ENCODE data around the gene YBX2. TPM values are rescaled to one million over a fixed set of nuclear protein-coding genes. Genes with fewer than 3 reads are reported as not detected.

The YBX2 gene
- total RNA-seq, 5 donors from 2014 or later (not counting 1 experiment from before 2014, with no cell fraction given), result 0.20 to 0.57 (median 0.45) TPM; not detected in 1

DNA sequence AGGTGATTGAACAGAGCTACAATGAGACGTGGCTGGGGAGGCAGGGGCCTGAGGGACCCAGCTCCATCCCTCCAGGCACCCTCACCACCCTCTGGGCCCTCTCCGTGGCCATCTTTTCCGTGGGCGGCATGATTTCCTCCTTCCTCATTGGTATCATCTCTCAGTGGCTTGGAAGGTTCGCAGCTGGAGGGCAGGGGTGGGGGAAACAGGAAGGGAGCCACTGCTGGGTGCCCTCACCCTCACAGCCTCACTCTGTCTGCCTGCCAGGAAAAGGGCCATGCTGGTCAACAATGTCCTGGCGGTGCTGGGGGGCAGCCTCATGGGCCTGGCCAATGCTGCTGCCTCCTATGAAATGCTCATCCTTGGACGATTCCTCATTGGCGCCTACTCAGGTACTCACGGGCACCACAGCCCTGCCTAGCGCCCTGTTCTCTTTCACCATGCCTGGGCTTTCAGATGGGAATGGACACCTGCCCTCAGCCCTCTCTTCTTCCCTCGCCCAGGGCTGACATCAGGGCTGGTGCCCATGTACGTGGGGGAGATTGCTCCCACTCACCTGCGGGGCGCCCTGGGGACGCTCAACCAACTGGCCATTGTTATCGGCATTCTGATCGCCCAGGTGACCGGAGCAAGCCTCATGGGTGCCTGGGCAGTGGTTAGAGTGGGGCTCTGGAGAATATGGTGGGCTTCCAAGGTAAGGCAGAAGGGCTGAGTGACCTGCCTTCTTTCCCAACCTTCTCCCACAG is 10.8 kb downstream of the YBX2 start:
- ChIA-PET CTCF (interaction anchor here in 1 of 2 donors (0.5 kb wide), 1 partner anchor 808 kb away, joined by 3 read pairs; no protein-coding TSS in a partner anchor), POLR2A (no interaction called here)
- Mint-ChIP-seq H3K4me3 (peak overlapping the region in 1 of 3 donors; percentile 77), H3K27ac (no peak overlapping the region), H3K36me3 (no peaks in the 10 kb centered on the region), H3K9me3 (no peaks in the 10 kb centered on the region), H3K4me1 (peaks cover 16 to 34% (median 26%) of the 10 kb centered on the region in 3 donors), H3K27me3 (peaks cover 19 to 45% of the 10 kb centered on the region in 2 donors)
- Histone ChIP-seq H3K4me1 (ENCODE audit: control insufficient read depth in 1 of 2, extremely low read depth in 1 of 2, insufficient read depth in 2 of 2, low read length in 2 of 2) (peaks cover 6 to 26% of the 10 kb centered on the region in 2 experiments), H3K27me3 (replicated peaks in 1 of 2; ENCODE audit: control insufficient read depth in 2 of 2, extremely low read depth in 1 of 2, insufficient read depth in 2 of 2, low read length in 1 of 2) (peaks cover 0 to 74% of the 10 kb centered on the region in 2 experiments), H3K4me3 (ENCODE audit: control insufficient read depth in 1 of 2, extremely low read depth in 1 of 2, low read length in 1 of 2) (no peak overlapping the region), H3K9me3 (no peaks in the 10 kb centered on the region), H3K27ac (ENCODE audit: low read length) (no peak overlapping the region), H3K36me3 (ENCODE audit: control insufficient read depth in 2 of 2, extremely low read depth in 1 of 2, insufficient read depth in 1 of 2, low read length in 1 of 2) (no peaks in the 10 kb centered on the region)
- DNase-seq, result no peak
- WGBS (ENCODE audit: insufficient coverage), result 77% methylated on average over 4 of the region's 18 CpGs
- no peak for ATAC-seq (replicated peaks in 1 of 4)

GRCh38 chr17:7282752-7283321 is 11.6 kb downstream of the YBX2 start:
- Mint-ChIP-seq H3K9me3 (no peaks in the 10 kb centered on the region), H3K4me3 (peak overlapping the region in 2 of 3 donors; percentile 21 to 77), H3K27me3 (peaks cover 12 to 41% of the 10 kb centered on the region in 2 donors), H3K4me1 (peaks cover 16 to 34% (median 26%) of the 10 kb centered on the region in 3 donors), H3K27ac (no peak overlapping the region), H3K36me3 (no peaks in the 10 kb centered on the region)
- no peaks in the 10 kb centered on the region for H3K9me3 ChIP-seq
- peaks cover 0 to 70% of the 10 kb centered on the region in 2 experiments for H3K27me3 ChIP-seq (replicated peaks in 1 of 2; ENCODE audit: control insufficient read depth in 2 of 2, extremely low read depth in 1 of 2, insufficient read depth in 2 of 2, low read length in 1 of 2)
- WGBS (ENCODE audit: insufficient coverage), result 81% methylated on average over 5 of the region's 6 CpGs
- ATAC-seq (replicated peaks in 1 of 4), result no peak
- H3K27ac ChIP-seq (ENCODE audit: low read length), result no peak overlapping the region
- POLR2A ChIA-PET, result no interaction called here
- CTCF ChIA-PET, result interaction anchor here (0.5 to 0.8 kb wide), 2 partner anchors 68 to 239 kb away, joined by 3 to 4 read pairs; no protein-coding TSS in a partner anchor
- H3K4me3 ChIP-seq (ENCODE audit: control insufficient read depth in 1 of 2, extremely low read depth in 1 of 2, low read length in 1 of 2), result no peak overlapping the region
- no peaks in the 10 kb centered on the region for H3K36me3 ChIP-seq (ENCODE audit: control insufficient read depth in 2 of 2, extremely low read depth in 1 of 2, insufficient read depth in 1 of 2, low read length in 1 of 2)
- DNase-seq, result no peak
- H3K4me1 ChIP-seq (ENCODE audit: control insufficient read depth in 1 of 2, extremely low read depth in 1 of 2, insufficient read depth in 2 of 2, low read length in 2 of 2), result peaks cover 6 to 26% of the 10 kb centered on the region in 2 experiments

GRCh38 chr17:7281953-7282751 is 12.3 kb downstream of the YBX2 start:
- H3K27ac ChIP-seq (ENCODE audit: low read length), result no peak overlapping the region
- no peaks in the 10 kb centered on the region for H3K36me3 ChIP-seq (ENCODE audit: control insufficient read depth in 2 of 2, extremely low read depth in 1 of 2, insufficient read depth in 1 of 2, low read length in 1 of 2)
- peaks cover 12 to 41% of the 10 kb centered on the region in 2 donors for H3K27me3 Mint-ChIP-seq
- H3K4me3 ChIP-seq (ENCODE audit: control insufficient read depth in 1 of 2, extremely low read depth in 1 of 2, low read length in 1 of 2), result peak overlapping the region; percentile 42 to 67
- no peak overlapping the region for H3K27ac Mint-ChIP-seq
- peak overlapping the region; percentile 65 to 77 (median 65) for H3K4me3 Mint-ChIP-seq
- WGBS (ENCODE audit: insufficient coverage), result 10% methylated on average over 15 of the region's 43 CpGs
- H3K9me3 Mint-ChIP-seq, result no peaks in the 10 kb centered on the region
- DNase-seq (peak in 1 of 35 experiments; percentile 23), ATAC-seq (replicated peaks in 1 of 4) (no peak)
- H3K9me3 ChIP-seq, result no peaks in the 10 kb centered on the region
- POLR2A ChIA-PET, result interaction anchor here in 1 of 2 donors (0.5 to 0.6 kb wide), 2 partner anchors 30 to 279 kb away, joined by 3 to 6 read pairs; no protein-coding TSS in a partner anchor
- peaks cover 6 to 26% of the 10 kb centered on the region in 2 experiments for H3K4me1 ChIP-seq (ENCODE audit: control insufficient read depth in 1 of 2, extremely low read depth in 1 of 2, insufficient read depth in 2 of 2, low read length in 2 of 2)
- peaks cover 16 to 34% (median 26%) of the 10 kb centered on the region in 3 donors for H3K4me1 Mint-ChIP-seq
- no peaks in the 10 kb centered on the region for H3K36me3 Mint-ChIP-seq
- H3K27me3 ChIP-seq (replicated peaks in 1 of 2; ENCODE audit: control insufficient read depth in 2 of 2, extremely low read depth in 1 of 2, insufficient read depth in 2 of 2, low read length in 1 of 2), result peaks cover 0 to 64% of the 10 kb centered on the region in 2 experiments
- CTCF ChIA-PET, result interaction anchor here (0.5 to 1.3 kb wide), 6 partner anchors 22 to 406 kb away, joined by 3 to 8 read pairs (median 4); partner anchors contain the start of gene WRAP53 (in 1 of the 2)

GRCh38 chr17:7281074-7281952 is 13.1 kb downstream of the YBX2 start, which contains the start of gene SLC2A4:
Gene SLC2A4, plus strand, starts transcription at chr17:7281718. Its CDS starts 217 bp downstream, at chr17:7281935.
- H3K4me3 Mint-ChIP-seq, result peak within 1 kb of the TSS; percentile 70 to 77 (median 75)

DNA sequence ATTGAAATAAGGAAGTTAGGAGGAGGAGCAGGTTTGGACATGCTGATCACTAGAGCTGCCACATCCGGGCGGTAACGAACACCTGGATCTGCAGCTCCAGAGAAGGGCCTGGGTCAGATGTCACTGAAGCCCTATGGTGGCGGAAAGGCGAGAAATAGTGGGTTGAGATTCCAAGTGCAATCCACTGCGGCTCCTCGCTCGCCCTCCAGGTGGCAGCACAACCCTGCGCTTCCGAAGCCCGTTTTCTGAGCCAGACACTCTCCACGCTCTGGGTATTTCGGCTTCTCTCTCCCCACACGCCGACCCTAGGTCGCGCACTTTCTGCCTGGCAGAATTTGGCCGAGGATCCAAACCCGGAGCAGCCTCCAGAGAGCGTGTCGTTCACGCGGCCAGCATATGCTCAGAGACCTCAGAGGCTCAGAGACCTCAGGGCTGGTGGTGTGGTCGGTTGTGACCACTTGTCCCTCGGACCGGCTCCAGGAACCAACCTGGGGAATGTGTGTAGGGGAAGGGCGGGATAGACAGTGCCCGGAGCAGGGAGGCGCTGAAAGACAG is 13.8 kb downstream of the YBX2 start:
- Histone ChIP-seq H3K27ac (ENCODE audit: low read length) (no peak overlapping the region), H3K4me3 (ENCODE audit: control insufficient read depth in 1 of 2, extremely low read depth in 1 of 2, low read length in 1 of 2) (peak overlapping the region; percentile 42 to 67), H3K9me3 (no peaks in the 10 kb centered on the region), H3K27me3 (replicated peaks in 1 of 2; ENCODE audit: control insufficient read depth in 2 of 2, extremely low read depth in 1 of 2, insufficient read depth in 2 of 2, low read length in 1 of 2) (peaks cover 0 to 51% of the 10 kb centered on the region in 2 experiments), H3K4me1 (ENCODE audit: control insufficient read depth in 1 of 2, extremely low read depth in 1 of 2, insufficient read depth in 2 of 2, low read length in 2 of 2) (peaks cover 6 to 26% of the 10 kb centered on the region in 2 experiments), H3K36me3 (ENCODE audit: control insufficient read depth in 2 of 2, extremely low read depth in 1 of 2, insufficient read depth in 1 of 2, low read length in 1 of 2) (no peaks in the 10 kb centered on the region)
- H3K27ac Mint-ChIP-seq, result no peak overlapping the region
- H3K9me3 Mint-ChIP-seq, result no peaks in the 10 kb centered on the region
- peaks cover 16 to 34% (median 26%) of the 10 kb centered on the region in 3 donors for H3K4me1 Mint-ChIP-seq
- ATAC-seq (replicated peaks in 1 of 4) (peak; percentile 85 to 90 (median 86)), DNase-seq (peak; percentile 68 to 88 (median 82))
- CTCF ChIA-PET, result interaction anchor here (0.6 to 1.3 kb wide), 4 partner anchors 16 to 168 kb away, joined by 3 to 8 read pairs (median 3); partner anchors contain the start of gene ACAP1 (in 1 of the 2)
- WGBS (ENCODE audit: insufficient coverage), result 1% methylated on average over 27 of the region's 29 CpGs
- peak overlapping the region; percentile 70 to 77 (median 75) for H3K4me3 Mint-ChIP-seq
- POLR2A ChIA-PET, result interaction anchor here in 1 of 2 donors (0.6 kb wide), 1 partner anchor 25 kb away, joined by 4 read pairs; no protein-coding TSS in a partner anchor
- H3K36me3 Mint-ChIP-seq, result no peaks in the 10 kb centered on the region
- H3K27me3 Mint-ChIP-seq, result peaks cover 12 to 37% of the 10 kb centered on the region in 2 donors

More at GRCh38 chr17:7281074-7281952, 13.1 kb downstream of the YBX2 start, which contains the start of gene SLC2A4:
- ATAC-seq (replicated peaks in 1 of 4) (peak; percentile 65 to 74 (median 68)), DNase-seq (peak; percentile 45 to 86 (median 64))
- Mint-ChIP-seq H3K27ac (no peak within 1 kb of the TSS), H3K9me3 (no peaks in the 10 kb centered on the region), H3K36me3 (no peaks in the 10 kb centered on the region), H3K4me1 (peaks cover 16 to 34% (median 26%) of the 10 kb centered on the region in 3 donors), H3K27me3 (peaks cover 12 to 40% of the 10 kb centered on the region in 2 donors)
- Histone ChIP-seq H3K4me1 (ENCODE audit: control insufficient read depth in 1 of 2, extremely low read depth in 1 of 2, insufficient read depth in 2 of 2, low read length in 2 of 2) (peaks cover 6 to 26% of the 10 kb centered on the region in 2 experiments), H3K27me3 (replicated peaks in 1 of 2; ENCODE audit: control insufficient read depth in 2 of 2, extremely low read depth in 1 of 2, insufficient read depth in 2 of 2, low read length in 1 of 2) (peaks cover 0 to 57% of the 10 kb centered on the region in 2 experiments), H3K27ac (ENCODE audit: low read length) (no peak within 1 kb of the TSS), H3K36me3 (ENCODE audit: control insufficient read depth in 2 of 2, extremely low read depth in 1 of 2, insufficient read depth in 1 of 2, low read length in 1 of 2) (no peaks in the 10 kb centered on the region), H3K4me3 (ENCODE audit: control insufficient read depth in 1 of 2, extremely low read depth in 1 of 2, low read length in 1 of 2) (peak within 1 kb of the TSS; percentile 42 to 67), H3K9me3 (no peaks in the 10 kb centered on the region)
- ChIA-PET POLR2A (interaction anchor here (0.5 to 0.6 kb wide), 3 partner anchors 24 to 280 kb away, joined by 3 to 6 read pairs (median 4); no protein-coding TSS in a partner anchor), CTCF (interaction anchor here (0.6 to 1.3 kb wide), 6 partner anchors 15 to 407 kb away, joined by 3 to 8 read pairs (median 4); partner anchors contain the start of gene WRAP53 (in 1 of the 2))
- WGBS (ENCODE audit: insufficient coverage), result under 1% methylated on average over 61 of the region's 71 CpGs

Data from T-cell (primary cell).